HepG2 (cell line): ENCODE measurements around the gene SPTBN2. TPM values are rescaled to one million over a fixed set of nuclear protein-coding genes. Genes with fewer than 3 reads are reported as not detected.

Experiments used
- E2F5 ChIP-seq: sonication (generic); formaldehyde crosslinking; conservative IDR thresholded peaks from 2 replicates; pipeline ENCODE4 v1.4.0; 2020; ENCODE audit warnings: missing genetic modification reagents
- HDAC2 ChIP-seq: sonication (generic); formaldehyde crosslinking; IDR thresholded peaks from 2 replicates; pipeline ENCODE4 v1.4.0; 2020; ENCODE audit warnings: missing genetic modification reagents
- PBX2 ChIP-seq: IDR thresholded peaks from 2 replicates; pipeline ENCODE4 v1.6.1; 2016; ENCODE audit warnings: control low read depth
- STAT6 ChIP-seq: sonication (generic); formaldehyde crosslinking; IDR thresholded peaks from 2 replicates; pipeline ENCODE4 v1.4.0; 2020; ENCODE audit warnings: missing genetic modification reagents, mild to moderate bottlenecking, borderline replicate concordance
- ZFP82 ChIP-seq: sonication (generic); formaldehyde crosslinking; IDR thresholded peaks from 2 replicates; pipeline ENCODE4 v1.5.1; 2020; ENCODE audit warnings: mild to moderate bottlenecking, missing genetic modification reagents, borderline replicate concordance
- ZNF10 ChIP-seq: sonication (generic); formaldehyde crosslinking; IDR thresholded peaks from 2 replicates; pipeline ENCODE4 v1.4.0; 2020; ENCODE audit warnings: mild to moderate bottlenecking, low read depth, missing genetic modification reagents, borderline replicate concordance
- ZNF562 ChIP-seq: sonication (generic); formaldehyde crosslinking; IDR thresholded peaks from 2 replicates; pipeline ENCODE4 v1.8.0; 2022; ENCODE audit warnings: missing genetic modification reagents, borderline replicate concordance
- ZNF782 ChIP-seq: sonication (generic); formaldehyde crosslinking; IDR thresholded peaks from 2 replicates; pipeline ENCODE4 v1.4.0; 2020; ENCODE audit warnings: missing genetic modification reagents, mild to moderate bottlenecking, borderline replicate concordance
- polyA plus RNA-seq, 8 experiments: library from polyadenylated mRNA; depleted of rRNA in 3 of 8; stranded (reverse) in 7 of 8; unstranded in 1 of 8; fragments of >200 nt; fragmentation: Illumina TruSeq in 4 of 8; extraction: Trizol in 4 of 8; gene quantifications; 2 replicates each; pipeline versions ENCODE4 v1.2.1 to v1.2.3, GENCODE V29; 2011 to 2016; ENCODE audit warnings: low read depth in 4 of 8, missing spikeins in 1 of 8, mixed read lengths in 1 of 8; ENCODE audit not compliant: insufficient read depth in 1 of 8
- total RNA-seq, 5 experiments: library from RNA; depleted of rRNA; stranded (reverse); fragments of >200 nt; fragmentation: Illumina TruSeq; extraction: Trizol; gene quantifications; 2 replicates each; pipeline ENCODE4 v1.2.3, GENCODE V29; 2016; ENCODE audit warnings: low read depth in 1 of 5
- TF ChIP-seq, protein P1 (sequence below): sonication (generic); formaldehyde crosslinking; conservative IDR thresholded peaks from 2 replicates; pipeline ENCODE4 v1.5.0; 2020; ENCODE audit warnings: missing genetic modification reagents
- TF ChIP-seq, protein P2 (sequence below): sonication (generic); formaldehyde crosslinking; IDR thresholded peaks from 2 replicates; pipeline ENCODE4 v1.5.0; 2020; ENCODE audit warnings: mild to moderate bottlenecking, missing genetic modification reagents, borderline replicate concordance

SPTBN2 gene
- total and polyA plus RNA-seq, 2 of the 13 experiments (the other 11 are each of a cell fraction or from before 2014, with no cell fraction given): 0.65 to 4.0 TPM

- TF ChIP-seq PBX2 (CRISPR knock-in tag): no peak
- peak; percentile 58; the same call in 1 of the 2 replicates for TF ChIP-seq HDAC2
- no peak for TF ChIP-seq ZNF562 (CRISPR knock-in tag)
- no peak for TF ChIP-seq STAT6 (CRISPR knock-in tag)
- TF ChIP-seq ZFP82 (CRISPR knock-in tag): no peak
- TF ChIP-seq ZNF10 (CRISPR knock-in tag): no peak
- TF ChIP-seq ZNF782 (CRISPR knock-in tag): peak; percentile 68; the same call in 1 of the 2 replicates
- TF ChIP-seq, protein P1, sequence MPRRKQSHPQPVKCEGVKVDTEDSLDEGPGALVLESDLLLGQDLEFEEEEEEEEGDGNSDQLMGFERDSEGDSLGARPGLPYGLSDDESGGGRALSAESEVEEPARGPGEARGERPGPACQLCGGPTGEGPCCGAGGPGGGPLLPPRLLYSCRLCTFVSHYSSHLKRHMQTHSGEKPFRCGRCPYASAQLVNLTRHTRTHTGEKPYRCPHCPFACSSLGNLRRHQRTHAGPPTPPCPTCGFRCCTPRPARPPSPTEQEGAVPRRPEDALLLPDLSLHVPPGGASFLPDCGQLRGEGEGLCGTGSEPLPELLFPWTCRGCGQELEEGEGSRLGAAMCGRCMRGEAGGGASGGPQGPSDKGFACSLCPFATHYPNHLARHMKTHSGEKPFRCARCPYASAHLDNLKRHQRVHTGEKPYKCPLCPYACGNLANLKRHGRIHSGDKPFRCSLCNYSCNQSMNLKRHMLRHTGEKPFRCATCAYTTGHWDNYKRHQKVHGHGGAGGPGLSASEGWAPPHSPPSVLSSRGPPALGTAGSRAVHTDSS (CRISPR knock-in tag): no peak
- TF ChIP-seq, protein P2, sequence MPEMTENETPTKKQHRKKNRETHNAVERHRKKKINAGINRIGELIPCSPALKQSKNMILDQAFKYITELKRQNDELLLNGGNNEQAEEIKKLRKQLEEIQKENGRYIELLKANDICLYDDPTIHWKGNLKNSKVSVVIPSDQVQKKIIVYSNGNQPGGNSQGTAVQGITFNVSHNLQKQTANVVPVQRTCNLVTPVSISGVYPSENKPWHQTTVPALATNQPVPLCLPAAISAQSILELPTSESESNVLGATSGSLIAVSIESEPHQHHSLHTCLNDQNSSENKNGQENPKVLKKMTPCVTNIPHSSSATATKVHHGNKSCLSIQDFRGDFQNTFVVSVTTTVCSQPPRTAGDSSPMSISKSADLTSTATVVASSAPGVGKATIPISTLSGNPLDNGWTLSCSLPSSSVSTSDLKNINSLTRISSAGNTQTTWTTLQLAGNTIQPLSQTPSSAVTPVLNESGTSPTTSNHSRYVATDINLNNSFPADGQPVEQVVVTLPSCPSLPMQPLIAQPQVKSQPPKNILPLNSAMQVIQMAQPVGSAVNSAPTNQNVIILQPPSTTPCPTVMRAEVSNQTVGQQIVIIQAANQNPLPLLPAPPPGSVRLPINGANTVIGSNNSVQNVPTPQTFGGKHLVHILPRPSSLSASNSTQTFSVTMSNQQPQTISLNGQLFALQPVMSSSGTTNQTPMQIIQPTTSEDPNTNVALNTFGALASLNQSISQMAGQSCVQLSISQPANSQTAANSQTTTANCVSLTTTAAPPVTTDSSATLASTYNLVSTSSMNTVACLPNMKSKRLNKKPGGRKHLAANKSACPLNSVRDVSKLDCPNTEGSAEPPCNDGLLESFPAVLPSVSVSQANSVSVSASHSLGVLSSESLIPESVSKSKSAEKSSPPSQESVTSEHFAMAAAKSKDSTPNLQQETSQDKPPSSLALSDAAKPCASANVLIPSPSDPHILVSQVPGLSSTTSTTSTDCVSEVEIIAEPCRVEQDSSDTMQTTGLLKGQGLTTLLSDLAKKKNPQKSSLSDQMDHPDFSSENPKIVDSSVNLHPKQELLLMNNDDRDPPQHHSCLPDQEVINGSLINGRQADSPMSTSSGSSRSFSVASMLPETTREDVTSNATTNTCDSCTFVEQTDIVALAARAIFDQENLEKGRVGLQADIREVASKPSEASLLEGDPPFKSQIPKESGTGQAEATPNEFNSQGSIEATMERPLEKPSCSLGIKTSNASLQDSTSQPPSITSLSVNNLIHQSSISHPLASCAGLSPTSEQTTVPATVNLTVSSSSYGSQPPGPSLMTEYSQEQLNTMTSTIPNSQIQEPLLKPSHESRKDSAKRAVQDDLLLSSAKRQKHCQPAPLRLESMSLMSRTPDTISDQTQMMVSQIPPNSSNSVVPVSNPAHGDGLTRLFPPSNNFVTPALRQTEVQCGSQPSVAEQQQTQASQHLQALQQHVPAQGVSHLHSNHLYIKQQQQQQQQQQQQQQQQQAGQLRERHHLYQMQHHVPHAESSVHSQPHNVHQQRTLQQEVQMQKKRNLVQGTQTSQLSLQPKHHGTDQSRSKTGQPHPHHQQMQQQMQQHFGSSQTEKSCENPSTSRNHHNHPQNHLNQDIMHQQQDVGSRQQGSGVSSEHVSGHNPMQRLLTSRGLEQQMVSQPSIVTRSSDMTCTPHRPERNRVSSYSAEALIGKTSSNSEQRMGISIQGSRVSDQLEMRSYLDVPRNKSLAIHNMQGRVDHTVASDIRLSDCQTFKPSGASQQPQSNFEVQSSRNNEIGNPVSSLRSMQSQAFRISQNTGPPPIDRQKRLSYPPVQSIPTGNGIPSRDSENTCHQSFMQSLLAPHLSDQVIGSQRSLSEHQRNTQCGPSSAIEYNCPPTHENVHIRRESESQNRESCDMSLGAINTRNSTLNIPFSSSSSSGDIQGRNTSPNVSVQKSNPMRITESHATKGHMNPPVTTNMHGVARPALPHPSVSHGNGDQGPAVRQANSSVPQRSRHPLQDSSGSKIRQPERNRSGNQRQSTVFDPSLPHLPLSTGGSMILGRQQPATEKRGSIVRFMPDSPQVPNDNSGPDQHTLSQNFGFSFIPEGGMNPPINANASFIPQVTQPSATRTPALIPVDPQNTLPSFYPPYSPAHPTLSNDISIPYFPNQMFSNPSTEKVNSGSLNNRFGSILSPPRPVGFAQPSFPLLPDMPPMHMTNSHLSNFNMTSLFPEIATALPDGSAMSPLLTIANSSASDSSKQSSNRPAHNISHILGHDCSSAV (CRISPR knock-in tag): no peak
- no peak for TF ChIP-seq E2F5
Measured at GRCh38 chr11:66694732-66695207, 34.2 kb downstream of the SPTBN2 start (continued).
